HG02610 (cell line): ENCODE data around the gene FTO.

Experiments
- ATAC-seq: cut with Tn5 transposase; IDR thresholded peaks from one replicate; pipeline ENCODE4 v1.9.1; 2021; ENCODE audit warnings: mild to moderate bottlenecking, moderate library complexity; ENCODE audit not compliant: unreplicated experiment

FTO gene

GRCh38 chr16:53745753-53746266, 41.9 kb downstream of the FTO start:
- ATAC-seq, result peak; percentile 62

GRCh38 chr16:53752560-53752959, 48.6 kb downstream of the FTO start:
- no peak for ATAC-seq

GRCh38 chr16:53753431-53753830, 49.5 kb downstream of the FTO start:
- no peak for ATAC-seq

- ATAC-seq, result no peak
Measured at GRCh38 chr16:53755026-53755910, 51.3 kb downstream of the FTO start.

- ATAC-seq, result no peak
Measured at GRCh38 chr16:53756275-53756996, 52.5 kb downstream of the FTO start.

GRCh38 chr16:53757971-53758609, 54.1 kb downstream of the FTO start:
- ATAC-seq, result no peak

DNA sequence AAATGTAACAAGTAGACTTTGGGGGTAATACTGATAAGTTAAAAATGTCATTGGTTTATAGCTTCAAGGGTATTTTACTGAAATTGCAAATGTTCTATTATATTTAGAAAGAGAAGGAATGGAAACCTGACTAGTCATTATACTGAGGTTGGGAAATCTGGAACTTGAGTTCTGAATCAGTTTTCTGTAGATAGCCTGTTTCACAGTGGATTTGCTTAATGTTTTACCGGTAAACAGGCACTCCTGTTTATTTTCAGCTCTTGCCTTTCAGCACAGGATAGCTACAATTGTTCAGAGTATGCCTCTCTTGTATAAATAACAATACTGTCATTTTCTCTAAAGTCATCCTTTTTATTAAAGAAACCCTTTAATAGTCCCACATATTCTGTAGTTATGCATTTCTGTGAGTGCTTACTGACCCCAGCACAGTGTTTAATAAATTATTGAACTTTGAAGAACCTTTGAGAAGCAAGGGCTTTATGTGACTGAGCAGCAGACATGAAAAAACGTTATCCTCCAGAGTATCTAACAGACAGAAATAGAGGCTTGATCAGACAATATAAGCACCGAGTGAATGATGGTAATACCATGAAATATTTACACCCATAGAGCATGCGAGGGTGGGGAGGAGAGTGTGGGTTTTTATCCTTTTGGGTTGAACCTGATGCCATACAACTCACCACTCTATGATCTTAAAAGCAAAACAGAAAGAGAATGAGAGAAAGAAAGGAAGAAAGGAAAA, 58.2 kb downstream of the FTO start:
- no peak for ATAC-seq

DNA sequence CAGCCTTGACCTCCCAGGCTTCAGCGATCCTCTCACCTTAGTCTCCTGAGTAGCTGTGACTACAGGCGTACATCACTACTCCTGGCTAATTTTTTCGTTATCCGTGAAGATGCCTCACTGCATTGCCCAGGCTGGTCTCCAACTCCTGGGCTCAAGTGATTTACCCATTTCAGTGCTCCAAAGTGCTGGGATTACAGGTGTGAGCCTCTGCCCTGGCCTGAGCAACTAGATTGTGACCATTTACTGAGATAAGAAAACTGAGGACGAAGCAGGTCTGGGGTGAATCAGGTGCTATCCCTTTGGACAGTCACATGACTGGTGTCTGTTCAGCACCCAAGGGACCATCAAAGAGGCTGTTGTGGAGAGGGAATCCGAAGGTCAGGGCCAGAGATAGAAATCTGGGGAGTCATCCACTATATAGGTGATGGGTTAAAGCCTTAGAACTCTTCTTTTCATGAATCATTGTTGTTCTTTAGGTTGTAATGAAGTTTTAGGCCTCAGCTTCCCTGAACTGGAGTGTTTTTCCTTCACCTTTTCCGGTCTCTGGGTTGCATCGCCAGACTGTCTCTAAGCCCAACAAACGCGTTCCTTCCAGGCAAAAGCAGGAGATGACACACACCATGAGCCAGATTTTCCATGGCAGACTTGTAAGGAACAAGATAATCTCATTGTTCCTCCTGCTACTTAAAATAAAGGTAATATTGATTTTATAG, 62.5 kb downstream of the FTO start:
- no peak for ATAC-seq

DNA sequence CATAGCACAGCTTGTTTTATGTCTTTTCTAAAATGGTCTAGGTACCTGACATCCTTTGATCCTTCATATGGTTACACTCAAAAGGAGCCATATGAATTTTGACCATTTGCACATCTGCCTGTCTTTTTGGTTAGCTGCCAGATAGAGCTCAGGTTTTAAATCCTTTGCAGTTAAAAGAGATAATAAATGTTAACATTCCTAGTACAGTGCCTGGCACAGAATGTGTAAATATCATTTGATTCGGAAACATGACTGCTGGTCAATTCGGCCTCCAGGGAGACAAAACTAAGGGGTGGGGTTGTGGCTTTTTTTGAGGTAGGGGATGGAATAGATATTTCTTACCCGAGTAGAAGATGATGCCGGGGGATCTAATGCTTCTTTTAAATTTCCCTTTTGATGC, 64.2 kb downstream of the FTO start:
- ATAC-seq, result no peak

DNA sequence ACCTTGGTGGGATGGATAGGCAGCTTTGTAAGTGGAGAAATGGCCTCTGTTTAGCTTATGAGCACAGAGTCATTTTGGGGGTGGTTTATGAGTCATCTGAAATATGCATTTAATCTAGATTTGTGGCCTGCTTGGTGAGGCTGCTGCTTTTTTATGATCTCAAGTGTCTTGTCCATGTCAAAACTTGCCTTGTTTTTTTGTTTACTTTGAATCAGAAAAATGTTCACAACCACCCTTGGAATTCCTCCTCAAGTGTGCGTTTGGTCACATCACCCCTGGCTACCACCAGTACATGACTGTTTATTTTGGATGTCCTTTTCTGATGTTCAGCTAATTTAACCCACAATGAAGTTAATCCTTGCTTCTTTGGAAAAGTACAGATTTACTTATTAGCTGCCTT, 64.6 kb downstream of the FTO start:
- no peak for ATAC-seq

DNA sequence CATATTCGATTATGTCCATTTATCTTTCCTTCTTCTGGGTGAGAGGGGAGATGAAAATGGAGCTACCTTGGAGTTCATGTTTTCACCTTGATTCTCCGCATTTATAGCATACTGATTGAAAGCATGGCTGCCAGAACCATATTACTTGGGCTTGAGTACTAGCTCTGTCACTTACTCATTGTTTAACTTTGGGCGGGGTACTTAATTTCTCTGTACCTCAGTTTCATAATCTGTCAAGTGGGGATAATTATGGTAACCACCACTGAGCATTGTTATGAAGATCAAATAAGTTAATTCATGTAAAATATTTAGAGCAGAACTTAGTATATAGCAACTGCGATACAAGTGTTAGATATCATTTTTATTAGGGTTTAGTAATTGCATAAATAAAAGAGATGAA, 65.2 kb downstream of the FTO start:
- ATAC-seq, result no peak

- no peak for ATAC-seq
Measured at GRCh38 chr16:53769787-53770186, 65.8 kb downstream of the FTO start.

DNA sequence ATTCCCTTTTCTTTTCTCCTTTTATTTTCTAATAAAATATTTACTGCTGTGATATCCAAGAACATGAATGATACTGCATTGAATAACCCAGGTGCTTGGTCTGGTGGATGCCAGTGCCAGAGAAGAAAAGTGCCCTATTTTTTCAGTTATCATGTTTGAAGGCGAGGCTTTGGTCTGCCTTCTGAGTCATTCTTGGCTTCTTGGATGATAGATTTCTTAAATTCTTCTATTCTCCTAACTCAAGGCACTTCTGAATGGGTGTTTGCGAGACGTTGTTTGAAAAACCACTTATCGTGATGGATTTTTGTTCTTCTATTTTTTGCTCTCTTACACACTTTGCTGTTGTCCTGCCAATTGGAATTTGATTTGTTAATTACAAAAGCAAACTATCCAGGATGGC, 66.7 kb downstream of the FTO start:
- ATAC-seq, result no peak

DNA sequence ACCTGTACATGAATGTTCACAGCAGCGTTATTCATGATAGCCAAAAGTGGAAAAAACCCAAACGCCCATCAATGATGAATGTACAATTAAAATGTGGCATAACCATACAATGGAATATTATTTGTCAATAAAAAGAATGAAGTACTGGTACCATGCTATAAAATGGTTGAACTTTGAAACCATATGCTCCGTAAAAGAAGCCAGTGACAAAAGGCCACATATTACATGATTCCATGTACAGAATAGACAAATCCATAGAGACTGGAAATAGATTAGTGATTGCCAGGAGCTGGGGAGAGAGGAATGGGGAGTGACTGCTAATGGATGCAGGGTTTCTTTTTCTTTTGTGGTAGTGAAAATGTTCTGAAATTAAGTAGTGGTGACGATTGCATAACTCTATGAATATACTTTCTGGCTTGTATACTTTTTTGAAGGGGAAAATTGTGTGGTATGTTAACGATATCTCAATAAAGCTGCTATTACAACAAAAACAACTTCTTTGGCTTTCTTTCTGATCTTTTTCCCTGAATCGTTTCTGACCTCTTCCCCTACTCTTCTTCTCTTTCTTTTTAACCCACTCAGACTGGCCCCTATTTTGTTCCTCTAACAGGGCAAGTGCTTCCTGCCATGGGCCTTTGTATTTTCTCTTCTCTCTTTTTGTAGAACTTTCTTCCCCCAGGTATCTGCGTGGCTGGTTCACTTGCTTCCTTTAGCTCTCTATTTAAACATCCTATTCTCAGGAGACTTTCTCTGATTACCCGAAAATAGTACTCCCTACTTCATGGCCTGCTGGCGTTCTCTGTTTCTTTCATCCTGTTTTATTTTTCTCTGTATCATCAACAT, 67.9 kb downstream of the FTO start:
- ATAC-seq, result no peak

GRCh38 chr16:53773150-53773846, 69.3 kb downstream of the FTO start:
- no peak for ATAC-seq

GRCh38 chr16:53773881-53774280, 69.9 kb downstream of the FTO start:
- no peak for ATAC-seq

DNA sequence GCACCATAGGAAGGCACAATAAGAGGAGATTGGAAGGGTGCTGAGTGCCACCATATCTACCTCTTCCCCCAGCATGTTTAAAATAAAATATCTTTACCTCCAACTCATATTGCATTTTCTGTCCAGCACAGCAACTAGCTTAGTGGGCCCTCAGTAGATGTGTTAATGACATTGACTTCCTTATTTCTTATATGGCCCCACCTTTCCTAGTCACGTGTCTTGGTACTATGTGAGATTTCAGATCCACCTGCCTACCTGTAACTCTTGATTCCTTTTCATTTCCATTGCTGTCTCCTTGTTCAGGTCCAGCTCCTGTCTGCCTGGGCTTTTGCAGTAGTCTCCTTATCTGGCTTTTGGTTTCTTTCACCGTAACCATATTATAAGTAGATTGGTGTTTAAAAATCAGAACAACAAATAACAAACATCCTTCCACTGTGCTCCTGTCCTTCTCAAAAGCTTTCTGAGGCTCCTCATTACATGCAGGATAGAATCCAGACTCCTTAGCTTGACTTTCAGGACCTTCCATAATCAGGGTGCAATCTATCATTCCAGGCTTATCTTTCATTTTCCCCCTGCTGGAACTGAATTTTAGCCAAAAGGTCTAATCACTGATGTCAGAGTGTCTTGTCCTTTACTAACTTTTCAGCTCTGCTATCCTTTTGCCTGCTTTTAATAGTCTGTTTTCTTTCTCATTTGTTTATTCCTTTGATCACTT, 71.3 kb downstream of the FTO start:
- ATAC-seq, result no peak

DNA sequence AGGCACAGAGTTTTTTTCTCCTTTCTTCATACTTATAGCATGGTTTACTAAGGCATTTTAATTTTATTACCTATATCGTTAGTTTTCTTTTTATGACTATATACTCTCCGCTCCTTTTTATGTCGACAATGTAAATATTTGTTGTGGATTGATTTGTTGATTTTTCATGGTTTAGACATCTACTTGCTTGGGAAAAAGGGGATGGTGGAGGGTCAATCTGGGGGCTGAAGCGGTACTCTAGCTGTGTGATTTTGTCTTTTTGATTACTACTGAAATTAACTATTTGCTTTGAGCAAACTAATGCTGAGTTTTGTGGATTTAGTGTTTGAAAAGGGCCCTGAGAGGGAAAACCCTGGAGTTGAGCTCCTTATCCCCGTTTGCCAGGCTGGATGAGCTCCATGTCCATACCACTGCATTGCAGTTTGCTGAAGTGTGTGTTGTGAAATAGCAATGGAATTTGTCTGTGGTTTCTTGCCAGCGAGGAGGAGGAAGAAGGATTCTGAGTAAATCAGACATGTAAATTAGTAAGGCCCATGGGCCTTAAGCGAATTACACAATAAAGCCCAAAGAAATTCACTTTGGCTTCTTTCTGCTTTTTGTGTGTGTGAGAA, 72.0 kb downstream of the FTO start:
- ATAC-seq, result no peak
